HepG2 (cell line): ENCODE data around the gene ARHGAP26.
"Not testable (repeated sequence)": the region's sequence is repeated elsewhere in the genome, so short reads cannot be mapped to it uniquely, and the experiment has no call there.

Experiments
- CCAR2 ChIP-seq: fragments of 200-400 bp; formaldehyde crosslinking; optimal IDR thresholded peaks from 2 replicates; pipeline ENCODE3; 2018; ENCODE audit warnings: low read depth, mild to moderate bottlenecking, low read length, moderate library complexity
- DMAP1 ChIP-seq: IDR thresholded peaks from 2 replicates; pipeline ENCODE4 v1.6.1; 2016
- GATA4 ChIP-seq: sonication (generic); IDR thresholded peaks from 2 replicates; pipeline ENCODE4 v1.6.1; 2016; ENCODE audit warnings: antibody characterized with exemption, low read depth, borderline replicate concordance
- HNRNPH1 ChIP-seq: fragments of 200-400 bp; formaldehyde crosslinking; optimal IDR thresholded peaks from 2 replicates; pipeline ENCODE3; 2017; ENCODE audit warnings: mild to moderate bottlenecking, low read depth, low read length
- IKZF1 ChIP-seq: fragments of 450-650 bp; IDR thresholded peaks from 2 replicates; pipeline ENCODE4 v1.7.1; 2016
- POLR2A ChIP-seq, 2 experiments: IDR thresholded peaks; 2 replicates each; pipeline ENCODE4 v1.6.1; 2011; ENCODE audit warnings: low read depth in 2 of 2, low read length in 2 of 2, mild to moderate bottlenecking in 1 of 2, moderate library complexity in 1 of 2; ENCODE audit not compliant: insufficient read depth in 1 of 2
- RARA ChIP-seq: IDR thresholded peaks from 2 replicates; pipeline ENCODE4 v1.6.1; 2016; ENCODE audit warnings: missing genetic modification reagents, missing compliant biosample characterization
- REXO4 ChIP-seq: sonication (generic); formaldehyde crosslinking; IDR thresholded peaks from 2 replicates; pipeline ENCODE4 v1.8.0; 2022; ENCODE audit warnings: missing genetic modification reagents, mild to moderate bottlenecking, borderline replicate concordance
- TAF1 ChIP-seq: sonication (generic); formaldehyde crosslinking; IDR thresholded peaks from 2 replicates; pipeline ENCODE4 v1.4.0; 2020; ENCODE audit warnings: missing genetic modification reagents
- TGIF2 ChIP-seq: IDR thresholded peaks from 2 replicates; pipeline ENCODE4 v1.6.1; 2016; ENCODE audit warnings: control low read depth, missing compliant biosample characterization
- ZSCAN21 ChIP-seq: sonication (generic); formaldehyde crosslinking; IDR thresholded peaks from 2 replicates; pipeline ENCODE4 v1.8.0; 2022; ENCODE audit warnings: mild to moderate bottlenecking, missing genetic modification reagents, moderate library complexity, borderline replicate concordance
- TF ChIP-seq, protein P1 (sequence below), 2 experiments: fragments of 450-650 bp in 1 of 2; sonication (generic) in 1 of 2; formaldehyde crosslinking in 1 of 2; IDR thresholded peaks; 2 replicates each; pipeline versions ENCODE4 v1.6.1 to v1.8.0; 2016 to 2022; ENCODE audit warnings: antibody characterized with exemption in 1 of 2, mild to moderate bottlenecking in 1 of 2, missing genetic modification reagents in 1 of 2
- TF ChIP-seq, protein P2 (sequence below): sonication (generic); formaldehyde crosslinking; IDR thresholded peaks from 2 replicates; pipeline ENCODE4 v1.5.0; 2020; ENCODE audit warnings: mild to moderate bottlenecking, missing genetic modification reagents, moderate library complexity
- TF ChIP-seq, protein P3 (sequence below): sonication (generic); formaldehyde crosslinking; IDR thresholded peaks from 2 replicates; pipeline ENCODE4 v1.8.1; 2023; ENCODE audit warnings: mild to moderate bottlenecking, moderate library complexity, missing genetic modification reagents

DNA sequence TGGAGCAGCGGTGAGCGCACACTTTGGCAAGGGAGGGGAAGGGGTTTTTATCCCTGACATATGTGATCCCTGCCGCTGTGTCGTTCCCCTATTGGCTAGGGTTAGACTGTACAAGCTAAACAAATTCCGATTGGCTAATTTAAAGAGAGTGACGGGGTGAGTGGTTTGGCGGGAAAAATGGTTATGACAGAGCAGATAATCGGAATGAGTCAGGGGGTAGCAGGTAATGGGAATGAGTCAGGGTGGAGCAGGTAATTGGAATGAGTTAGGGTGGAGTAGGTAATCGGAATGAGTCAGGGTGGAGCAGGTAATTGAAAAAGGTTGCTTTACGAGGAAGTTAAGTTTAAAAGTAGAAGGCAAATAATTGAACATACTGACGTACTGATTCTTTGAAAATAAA, 318.5 kb downstream of the ARHGAP26 start:
- TF ChIP-seq RARA (CRISPR knock-in tag); GATA4; ZSCAN21; POLR2A (IDR thresholded peaks at IDR 0.05; ENCODE audit: insufficient read depth in 1 of 2, low read depth in 2 of 2, low read length in 2 of 2); TAF1 (CRISPR knock-in tag); IKZF1; DMAP1 (CRISPR knock-in tag); TGIF2; CCAR2; REXO4 (CRISPR knock-in tag); HNRNPH1: not testable (repeated sequence)
- TF ChIP-seq, protein P1, sequence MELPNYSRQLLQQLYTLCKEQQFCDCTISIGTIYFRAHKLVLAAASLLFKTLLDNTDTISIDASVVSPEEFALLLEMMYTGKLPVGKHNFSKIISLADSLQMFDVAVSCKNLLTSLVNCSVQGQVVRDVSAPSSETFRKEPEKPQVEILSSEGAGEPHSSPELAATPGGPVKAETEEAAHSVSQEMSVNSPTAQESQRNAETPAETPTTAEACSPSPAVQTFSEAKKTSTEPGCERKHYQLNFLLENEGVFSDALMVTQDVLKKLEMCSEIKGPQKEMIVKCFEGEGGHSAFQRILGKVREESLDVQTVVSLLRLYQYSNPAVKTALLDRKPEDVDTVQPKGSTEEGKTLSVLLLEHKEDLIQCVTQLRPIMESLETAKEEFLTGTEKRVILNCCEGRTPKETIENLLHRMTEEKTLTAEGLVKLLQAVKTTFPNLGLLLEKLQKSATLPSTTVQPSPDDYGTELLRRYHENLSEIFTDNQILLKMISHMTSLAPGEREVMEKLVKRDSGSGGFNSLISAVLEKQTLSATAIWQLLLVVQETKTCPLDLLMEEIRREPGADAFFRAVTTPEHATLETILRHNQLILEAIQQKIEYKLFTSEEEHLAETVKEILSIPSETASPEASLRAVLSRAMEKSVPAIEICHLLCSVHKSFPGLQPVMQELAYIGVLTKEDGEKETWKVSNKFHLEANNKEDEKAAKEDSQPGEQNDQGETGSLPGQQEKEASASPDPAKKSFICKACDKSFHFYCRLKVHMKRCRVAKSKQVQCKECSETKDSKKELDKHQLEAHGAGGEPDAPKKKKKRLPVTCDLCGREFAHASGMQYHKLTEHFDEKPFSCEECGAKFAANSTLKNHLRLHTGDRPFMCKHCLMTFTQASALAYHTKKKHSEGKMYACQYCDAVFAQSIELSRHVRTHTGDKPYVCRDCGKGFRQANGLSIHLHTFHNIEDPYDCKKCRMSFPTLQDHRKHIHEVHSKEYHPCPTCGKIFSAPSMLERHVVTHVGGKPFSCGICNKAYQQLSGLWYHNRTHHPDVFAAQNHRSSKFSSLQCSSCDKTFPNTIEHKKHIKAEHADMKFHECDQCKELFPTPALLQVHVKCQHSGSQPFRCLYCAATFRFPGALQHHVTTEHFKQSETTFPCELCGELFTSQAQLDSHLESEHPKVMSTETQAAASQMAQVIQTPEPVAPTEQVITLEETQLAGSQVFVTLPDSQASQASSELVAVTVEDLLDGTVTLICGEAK (IDR thresholded peaks at IDR 0.05), result not testable (repeated sequence)
- TF ChIP-seq, protein P1 (CRISPR knock-in tag; IDR thresholded peaks at IDR 0.05), result not testable (repeated sequence)
- TF ChIP-seq, protein P2, sequence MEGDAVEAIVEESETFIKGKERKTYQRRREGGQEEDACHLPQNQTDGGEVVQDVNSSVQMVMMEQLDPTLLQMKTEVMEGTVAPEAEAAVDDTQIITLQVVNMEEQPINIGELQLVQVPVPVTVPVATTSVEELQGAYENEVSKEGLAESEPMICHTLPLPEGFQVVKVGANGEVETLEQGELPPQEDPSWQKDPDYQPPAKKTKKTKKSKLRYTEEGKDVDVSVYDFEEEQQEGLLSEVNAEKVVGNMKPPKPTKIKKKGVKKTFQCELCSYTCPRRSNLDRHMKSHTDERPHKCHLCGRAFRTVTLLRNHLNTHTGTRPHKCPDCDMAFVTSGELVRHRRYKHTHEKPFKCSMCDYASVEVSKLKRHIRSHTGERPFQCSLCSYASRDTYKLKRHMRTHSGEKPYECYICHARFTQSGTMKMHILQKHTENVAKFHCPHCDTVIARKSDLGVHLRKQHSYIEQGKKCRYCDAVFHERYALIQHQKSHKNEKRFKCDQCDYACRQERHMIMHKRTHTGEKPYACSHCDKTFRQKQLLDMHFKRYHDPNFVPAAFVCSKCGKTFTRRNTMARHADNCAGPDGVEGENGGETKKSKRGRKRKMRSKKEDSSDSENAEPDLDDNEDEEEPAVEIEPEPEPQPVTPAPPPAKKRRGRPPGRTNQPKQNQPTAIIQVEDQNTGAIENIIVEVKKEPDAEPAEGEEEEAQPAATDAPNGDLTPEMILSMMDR (CRISPR knock-in tag), result not testable (repeated sequence)
- TF ChIP-seq, protein P3, sequence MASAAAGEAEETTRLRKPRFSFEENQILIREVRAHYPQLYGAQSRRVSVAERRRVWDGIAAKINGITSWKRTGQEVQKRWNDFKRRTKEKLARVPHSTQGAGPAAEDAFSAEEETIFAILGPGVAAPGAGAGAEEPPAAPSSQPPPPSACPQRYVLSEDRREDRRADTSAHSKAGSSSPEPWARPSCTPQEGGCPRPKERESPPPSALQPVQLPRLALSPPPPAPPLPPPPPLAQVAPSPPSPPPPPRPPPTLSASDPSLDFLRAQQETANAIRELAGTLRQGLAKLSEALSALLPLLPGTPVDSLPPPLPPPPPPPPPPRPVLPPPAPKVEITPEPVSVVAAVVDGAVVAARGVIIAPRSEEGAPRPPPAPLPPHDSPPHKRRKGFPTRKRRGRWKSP, result not testable (repeated sequence)
